ENCODE data around the gene TRPM7. TPM values are rescaled to one million over a fixed set of nuclear protein-coding genes. Genes with fewer than 3 reads are reported as not detected.
A peak's percentile ranks its signal among the peaks of the same experiment; 100 is the strongest.

TRPM7 gene
- total and polyA plus RNA-seq, 2 of the 13 experiments (the other 11 are each of a cell fraction or from before 2014, with no cell fraction given): 11.0 to 36.0 TPM

DNA sequence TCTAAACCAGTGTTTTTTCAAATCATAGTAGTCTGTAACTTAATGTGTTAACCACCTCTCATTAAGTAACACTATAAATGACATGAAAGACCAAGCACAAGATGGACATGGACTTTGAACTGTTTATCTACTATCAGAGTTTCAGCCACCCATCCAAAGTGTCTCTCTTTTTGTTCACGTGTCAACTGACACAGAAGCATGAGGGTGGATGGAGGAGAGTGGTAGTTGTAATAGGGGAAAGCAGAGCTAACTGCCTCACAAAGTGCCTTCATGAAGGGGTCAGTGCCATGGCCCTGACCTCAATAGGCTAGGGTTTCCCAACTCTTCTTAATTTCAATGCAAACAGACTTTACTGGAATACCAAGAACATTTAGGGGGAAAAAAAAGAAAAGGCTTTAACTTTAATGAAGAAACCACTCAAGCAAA lies 32.1 kb upstream of the TRPM7 start (continued):
- TF ChIP-seq ZBED4 (CRISPR knock-in tag; IDR thresholded peaks at IDR 0.05; ENCODE audit: borderline replicate concordance) (peak; percentile 55; the same call in 1 of the 2 replicates), SAP130 (CRISPR knock-in tag; IDR thresholded peaks at IDR 0.05; ENCODE audit: low read depth) (peak; percentile 87), ZNF343 (CRISPR knock-in tag; IDR thresholded peaks at IDR 0.05) (no peak), TBP (CRISPR knock-in tag; IDR thresholded peaks at IDR 0.05) (no peak), ATF1 (CRISPR knock-in tag; IDR thresholded peaks at IDR 0.05) (no peak), ZNF670 (CRISPR knock-in tag; IDR thresholded peaks at IDR 0.05; ENCODE audit: borderline replicate concordance) (peak; percentile 69), RBM39 (IDR thresholded peaks at IDR 0.05; ENCODE audit: low read depth, low read length, poor library complexity, severe bottlenecking) (no peak), GFI1 (CRISPR knock-in tag; IDR thresholded peaks at IDR 0.05; ENCODE audit: borderline replicate concordance) (0 out of 2 replicates have a peak, but pooled peaks have one; percentile 20), JUN (CRISPR knock-in tag; IDR thresholded peaks at IDR 0.05) (no peak), ETV5 (CRISPR knock-in tag; IDR thresholded peaks at IDR 0.05; ENCODE audit: borderline replicate concordance) (no peak; the same call in 1 of the 2 replicates), ZNF616 (CRISPR knock-in tag; IDR thresholded peaks at IDR 0.05; ENCODE audit: low read depth) (no peak), ARNTL (CRISPR knock-in tag; IDR thresholded peaks at IDR 0.05) (peak; percentile 68), ZNF235 (CRISPR knock-in tag; IDR thresholded peaks at IDR 0.05; ENCODE audit: borderline replicate concordance) (no peak), SETDB1 (CRISPR knock-in tag; IDR thresholded peaks at IDR 0.05; ENCODE audit: borderline replicate concordance) (no peak), AKAP8 (CRISPR knock-in tag; IDR thresholded peaks at IDR 0.05) (no peak), SIX1 (CRISPR knock-in tag; IDR thresholded peaks at IDR 0.05; ENCODE audit: borderline replicate concordance) (peak; percentile 86; the same call in 1 of the 2 replicates), ZSCAN29 (CRISPR knock-in tag; conservative IDR thresholded peaks at IDR 0.05) (no peak), ZNF34 (CRISPR knock-in tag; IDR thresholded peaks at IDR 0.05; ENCODE audit: borderline replicate concordance) (no peak), SSRP1 (CRISPR knock-in tag; IDR thresholded peaks at IDR 0.05) (no peak), TARDBP (CRISPR knock-in tag; IDR thresholded peaks at IDR 0.05) (peak; percentile 53; the same call in 1 of the 2 replicates), FOXJ3 (CRISPR knock-in tag; IDR thresholded peaks at IDR 0.05; ENCODE audit: borderline replicate concordance) (peak; percentile 85), SKI (IDR thresholded peaks at IDR 0.05; ENCODE audit: partially characterized antibody) (peak; percentile 54), ZNF251 (CRISPR knock-in tag; IDR thresholded peaks at IDR 0.05) (no peak), CHD2 (IDR thresholded peaks at IDR 0.05; ENCODE audit: low read depth, low read length) (no peak), ZNF644 (CRISPR knock-in tag; IDR thresholded peaks at IDR 0.05; ENCODE audit: low read depth) (peak; percentile 96)
- TF ChIP-seq, protein P1, sequence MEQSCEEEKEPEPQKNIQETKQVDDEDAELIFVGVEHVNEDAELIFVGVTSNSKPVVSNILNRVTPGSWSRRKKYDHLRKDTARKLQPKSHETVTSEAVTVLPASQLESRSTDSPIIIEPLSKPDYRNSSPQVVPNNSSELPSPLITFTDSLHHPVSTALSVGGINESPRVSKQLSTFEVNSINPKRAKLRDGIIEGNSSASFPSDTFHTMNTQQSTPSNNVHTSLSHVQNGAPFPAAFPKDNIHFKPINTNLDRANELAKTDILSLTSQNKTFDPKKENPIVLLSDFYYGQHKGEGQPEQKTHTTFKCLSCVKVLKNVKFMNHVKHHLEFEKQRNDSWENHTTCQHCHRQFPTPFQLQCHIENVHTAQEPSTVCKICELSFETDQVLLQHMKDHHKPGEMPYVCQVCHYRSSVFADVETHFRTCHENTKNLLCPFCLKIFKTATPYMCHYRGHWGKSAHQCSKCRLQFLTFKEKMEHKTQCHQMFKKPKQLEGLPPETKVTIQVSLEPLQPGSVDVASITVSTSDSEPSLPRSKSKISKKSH (CRISPR knock-in tag; IDR thresholded peaks at IDR 0.05; ENCODE audit: borderline replicate concordance): no peak
- TF ChIP-seq, protein P2, sequence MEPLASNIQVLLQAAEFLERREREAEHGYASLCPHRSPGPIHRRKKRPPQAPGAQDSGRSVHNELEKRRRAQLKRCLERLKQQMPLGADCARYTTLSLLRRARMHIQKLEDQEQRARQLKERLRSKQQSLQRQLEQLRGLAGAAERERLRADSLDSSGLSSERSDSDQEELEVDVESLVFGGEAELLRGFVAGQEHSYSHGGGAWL (CRISPR knock-in tag; IDR thresholded peaks at IDR 0.05): no peak
